Measurements from ENCODE around the gene HMGCR.

Gene HMGCR

DNA sequence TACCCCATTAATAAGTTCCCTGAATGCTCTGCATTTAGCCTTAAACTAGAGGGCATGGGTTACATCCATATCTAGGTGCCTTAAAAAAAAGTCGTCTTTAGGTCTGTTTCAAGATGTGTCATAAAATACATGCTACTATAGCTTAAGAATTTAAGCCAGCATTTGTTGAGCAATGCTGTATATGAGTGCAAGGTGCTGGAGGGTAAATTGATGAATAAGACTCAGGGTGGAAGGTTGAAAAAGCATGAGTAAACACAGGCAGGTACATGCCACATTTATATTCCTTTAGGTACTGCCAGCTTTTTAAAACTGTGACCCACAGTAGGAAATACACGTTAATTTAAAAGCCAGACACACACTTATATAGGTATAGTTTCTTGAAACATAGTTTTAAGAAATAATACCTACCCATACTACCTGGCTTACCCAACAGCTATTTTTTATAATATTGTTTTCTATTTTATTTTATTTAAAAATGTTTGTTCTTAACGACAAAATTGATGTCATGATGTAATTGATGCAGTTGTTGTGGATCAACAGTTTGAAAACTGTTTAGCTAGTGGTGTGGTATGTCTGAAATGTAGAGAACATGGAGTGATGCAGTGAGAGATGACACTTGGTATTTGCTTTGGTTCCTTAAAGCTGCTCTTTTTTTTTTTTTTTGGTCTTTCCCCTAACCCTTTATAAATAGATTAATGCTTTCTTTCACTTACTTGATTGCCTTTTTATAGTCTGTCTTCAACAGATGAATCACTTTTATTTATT lies 3.9 kb downstream of the HMGCR start:
- peak; percentile 21 for DNase-seq

DNA sequence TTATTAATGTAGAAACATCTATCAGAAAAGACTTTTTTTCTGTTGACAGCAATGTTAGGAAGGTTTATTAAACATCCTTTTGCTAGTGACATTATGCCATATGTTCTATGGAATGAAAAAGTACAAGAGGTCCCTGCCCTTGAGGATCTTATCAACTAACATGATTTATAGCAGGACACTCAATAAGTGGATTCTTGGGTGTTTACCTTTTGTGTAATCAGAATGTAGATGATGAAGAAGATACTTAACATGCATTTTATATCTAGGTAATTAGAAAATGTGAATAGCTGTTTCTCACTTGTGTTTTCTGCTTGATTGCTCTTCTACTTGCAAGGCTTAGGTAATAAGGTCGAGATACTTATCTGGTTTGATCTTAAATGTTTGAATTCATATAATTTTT lies 4.9 kb downstream of the HMGCR start:
- DNase-seq, result no peak

DNA sequence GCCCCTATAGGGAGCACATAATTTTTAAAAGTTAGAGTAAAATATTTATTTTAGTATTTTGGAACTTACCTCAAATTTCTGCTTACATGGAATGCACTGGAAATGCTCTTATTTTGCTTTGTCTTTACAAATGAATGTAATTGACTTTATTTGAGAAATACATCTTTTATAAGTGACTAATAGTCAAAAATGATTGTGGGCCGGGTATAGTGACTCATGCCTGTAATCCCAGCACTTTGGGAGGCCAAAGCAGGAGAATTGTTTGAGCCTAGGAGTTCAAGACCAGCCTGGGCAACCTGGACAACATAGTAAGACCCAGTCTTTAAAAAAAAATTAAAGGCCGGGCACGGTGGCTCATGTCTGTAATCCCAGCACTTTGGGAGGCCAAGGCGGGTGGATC lies 5.8 kb downstream of the HMGCR start:
- no peak for DNase-seq

DNA sequence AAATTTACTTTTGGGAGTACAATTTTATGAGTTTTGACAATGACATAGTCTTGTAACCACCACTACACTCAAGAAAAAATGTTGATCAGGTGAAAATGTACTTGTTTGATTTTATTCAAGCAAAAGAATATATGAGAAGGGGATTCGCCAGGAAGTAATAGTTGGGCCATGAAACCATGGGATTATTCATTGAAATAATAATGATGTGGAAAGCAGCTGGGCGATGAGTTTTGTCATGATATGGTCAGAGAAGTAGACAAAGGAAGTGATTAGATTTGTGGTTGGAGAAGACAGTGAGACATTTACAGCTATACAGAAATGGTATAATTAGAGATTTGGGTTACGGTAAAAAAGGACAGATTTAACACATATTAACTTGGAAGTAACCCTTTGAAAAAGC lies 11.2 kb downstream of the HMGCR start:
- DNase-seq, result peak; percentile 4

DNA sequence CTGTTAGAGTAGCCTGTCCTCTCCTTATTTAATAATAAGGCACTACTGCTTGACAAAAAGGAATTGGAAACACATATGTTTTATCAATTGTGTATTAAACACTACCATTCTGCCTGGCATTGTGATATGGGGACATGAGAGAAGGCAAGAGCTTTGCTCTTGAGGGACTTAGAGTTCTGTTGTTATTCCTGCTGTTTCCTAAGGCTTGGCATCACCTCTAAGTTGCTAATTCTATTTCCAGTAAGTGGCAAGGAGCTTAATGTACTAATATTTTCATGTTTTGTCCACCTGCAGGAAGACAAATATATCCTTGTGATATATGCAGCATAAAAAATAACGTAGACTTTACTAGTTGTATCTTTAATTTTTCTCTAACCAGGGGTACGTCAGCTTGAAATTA lies 12.6 kb downstream of the HMGCR start:
- DNase-seq, result no peak

DNA sequence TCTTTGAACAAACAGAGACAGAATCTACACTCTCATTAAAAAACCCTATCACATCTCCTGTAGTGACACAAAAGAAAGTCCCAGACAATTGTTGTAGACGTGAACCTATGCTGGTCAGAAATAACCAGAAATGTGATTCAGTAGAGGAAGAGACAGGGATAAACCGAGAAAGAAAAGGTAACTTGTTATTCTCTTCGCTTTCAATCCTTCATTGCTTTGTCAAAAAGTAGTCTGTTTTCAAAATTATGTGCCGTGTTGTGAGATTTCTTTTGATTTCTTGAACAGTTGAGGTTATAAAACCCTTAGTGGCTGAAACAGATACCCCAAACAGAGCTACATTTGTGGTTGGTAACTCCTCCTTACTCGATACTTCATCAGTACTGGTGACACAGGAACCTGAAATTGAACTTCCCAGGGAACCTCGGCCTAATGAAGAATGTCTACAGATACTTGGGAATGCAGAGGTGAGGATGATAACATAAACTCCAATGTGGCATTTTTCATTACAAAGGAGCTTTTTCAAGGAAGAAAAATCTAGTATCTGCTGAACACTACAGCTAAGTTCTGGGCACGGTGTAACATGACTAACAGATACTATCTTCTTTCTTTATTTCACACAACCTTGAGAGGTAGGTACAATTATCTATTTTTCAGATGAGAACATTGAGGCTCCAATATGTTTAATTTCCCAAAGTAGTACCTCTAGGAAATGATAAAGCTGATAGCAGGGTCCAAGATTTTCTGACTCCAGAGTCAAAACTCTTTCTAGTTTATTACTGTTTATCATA lies 14.3 kb downstream of the HMGCR start:
- DNase-seq, result no peak

DNA sequence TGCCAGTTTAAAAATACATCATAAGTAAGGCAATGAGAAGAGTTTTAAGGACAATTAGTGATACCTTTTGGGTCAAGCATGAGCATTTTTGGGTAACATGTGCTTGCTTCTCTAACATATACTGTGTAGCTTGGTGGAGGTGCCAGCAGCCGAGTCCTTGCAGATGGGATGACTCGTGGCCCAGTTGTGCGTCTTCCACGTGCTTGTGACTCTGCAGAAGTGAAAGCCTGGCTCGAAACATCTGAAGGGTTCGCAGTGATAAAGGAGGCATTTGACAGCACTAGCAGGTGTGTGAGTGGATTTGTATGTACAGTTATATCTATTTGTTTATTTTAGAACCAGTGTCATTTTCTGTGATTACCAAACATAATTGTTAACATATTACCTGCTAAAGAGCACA lies 18.2 kb downstream of the HMGCR start:
- DNase-seq, result no peak

DNA sequence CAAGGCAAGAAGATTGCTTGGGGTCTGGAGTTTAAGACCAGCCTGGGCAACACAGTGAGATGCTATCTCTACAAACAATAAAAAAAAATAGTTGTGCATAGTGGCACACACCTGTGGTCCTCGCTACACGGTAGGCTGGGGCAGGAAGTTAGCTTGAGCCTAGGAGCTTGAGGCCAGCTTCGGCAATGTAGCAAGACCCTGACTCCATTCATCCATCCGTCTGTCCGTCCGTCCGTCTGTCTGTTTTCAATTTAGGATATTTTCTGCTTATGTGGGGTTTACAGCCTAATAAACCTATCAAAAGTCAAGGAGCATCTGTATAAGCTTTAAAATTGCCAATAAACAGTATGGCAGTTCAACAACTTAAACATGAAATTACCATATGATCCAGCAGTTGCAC lies 19.7 kb downstream of the HMGCR start:
- no peak for DNase-seq

DNA sequence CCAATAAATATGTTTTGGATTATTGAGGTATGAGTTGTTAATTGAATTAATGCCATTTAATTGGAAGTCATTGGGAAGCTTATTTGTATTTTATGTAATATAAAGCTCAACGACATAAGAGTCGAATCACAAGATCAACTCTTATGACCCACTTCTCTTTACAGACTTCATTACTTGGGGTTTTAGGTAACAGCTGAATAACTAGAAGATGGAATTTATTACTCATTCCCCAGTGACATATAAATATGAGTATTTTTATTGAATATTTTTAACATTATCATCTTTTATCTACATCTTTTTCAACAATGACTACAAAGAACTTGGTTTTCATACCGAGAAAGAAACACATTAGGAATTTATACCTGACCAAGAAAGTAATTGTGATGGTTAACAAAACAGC lies 21.1 kb downstream of the HMGCR start:
- no peak for DNase-seq

DNA sequence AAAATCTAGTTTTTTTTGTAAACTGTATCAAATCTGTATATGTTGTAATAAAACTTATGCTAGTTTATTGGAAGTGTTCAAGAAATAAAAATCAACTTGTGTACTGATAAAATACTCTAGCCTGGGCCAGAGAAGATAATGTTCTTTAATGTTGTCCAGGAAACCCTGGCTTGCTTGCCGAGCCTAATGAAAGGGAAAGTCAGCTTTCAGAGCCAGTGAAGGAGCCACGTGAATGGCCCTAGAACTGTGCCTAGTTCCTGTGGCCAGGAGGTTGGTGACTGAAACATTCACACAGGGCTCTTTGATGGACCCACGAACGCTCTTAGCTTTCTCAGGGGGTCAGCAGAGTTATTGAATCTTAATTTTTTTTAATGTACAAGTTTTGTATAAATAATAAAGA lies 24.3 kb downstream of the HMGCR start:
- no peak for DNase-seq

DNA sequence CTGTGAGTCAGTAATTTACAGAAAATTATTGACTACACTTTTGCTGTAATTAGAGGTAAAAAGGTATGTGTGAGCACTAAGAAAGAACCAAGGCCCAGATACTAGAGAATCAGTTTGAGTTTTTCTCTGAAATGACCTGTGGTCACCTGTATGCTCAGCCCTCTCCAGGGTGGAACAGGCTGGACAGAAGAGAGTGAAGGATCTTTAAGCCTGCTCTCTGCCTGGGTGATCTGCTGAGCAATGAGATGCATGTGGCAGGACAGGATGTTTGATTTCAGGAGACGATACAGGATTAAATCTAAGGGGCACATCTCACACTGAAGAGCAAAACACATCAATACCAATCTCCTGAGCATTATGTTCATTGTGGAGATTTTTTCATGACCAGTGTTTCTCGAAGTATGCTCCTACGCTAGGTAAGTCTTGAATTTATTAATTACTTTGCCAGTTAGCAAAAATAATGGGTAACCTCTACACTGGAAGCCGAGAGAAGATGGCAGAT lies 25.5 kb downstream of the HMGCR start:
- no peak for DNase-seq

DNA sequence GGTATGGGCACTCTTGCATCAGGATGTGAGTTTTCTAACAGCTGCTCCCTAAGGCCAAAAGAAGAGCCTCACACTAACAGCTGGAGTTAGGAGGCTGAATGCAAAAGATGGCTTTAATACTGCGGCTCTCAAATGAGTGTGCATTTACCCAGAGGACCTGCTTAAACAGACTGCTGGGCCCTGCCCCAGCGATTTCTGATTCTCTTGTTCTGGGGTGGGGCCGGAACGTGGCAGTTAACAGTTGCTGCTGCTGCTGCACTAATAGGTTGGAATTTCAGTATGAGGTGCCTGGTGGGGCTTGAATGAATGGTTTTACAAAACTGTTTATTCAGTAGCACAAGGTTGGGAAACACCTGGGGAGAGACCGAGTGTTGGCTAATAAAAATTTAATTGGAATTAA lies 26.1 kb downstream of the HMGCR start:
- DNase-seq, result no peak

DNA sequence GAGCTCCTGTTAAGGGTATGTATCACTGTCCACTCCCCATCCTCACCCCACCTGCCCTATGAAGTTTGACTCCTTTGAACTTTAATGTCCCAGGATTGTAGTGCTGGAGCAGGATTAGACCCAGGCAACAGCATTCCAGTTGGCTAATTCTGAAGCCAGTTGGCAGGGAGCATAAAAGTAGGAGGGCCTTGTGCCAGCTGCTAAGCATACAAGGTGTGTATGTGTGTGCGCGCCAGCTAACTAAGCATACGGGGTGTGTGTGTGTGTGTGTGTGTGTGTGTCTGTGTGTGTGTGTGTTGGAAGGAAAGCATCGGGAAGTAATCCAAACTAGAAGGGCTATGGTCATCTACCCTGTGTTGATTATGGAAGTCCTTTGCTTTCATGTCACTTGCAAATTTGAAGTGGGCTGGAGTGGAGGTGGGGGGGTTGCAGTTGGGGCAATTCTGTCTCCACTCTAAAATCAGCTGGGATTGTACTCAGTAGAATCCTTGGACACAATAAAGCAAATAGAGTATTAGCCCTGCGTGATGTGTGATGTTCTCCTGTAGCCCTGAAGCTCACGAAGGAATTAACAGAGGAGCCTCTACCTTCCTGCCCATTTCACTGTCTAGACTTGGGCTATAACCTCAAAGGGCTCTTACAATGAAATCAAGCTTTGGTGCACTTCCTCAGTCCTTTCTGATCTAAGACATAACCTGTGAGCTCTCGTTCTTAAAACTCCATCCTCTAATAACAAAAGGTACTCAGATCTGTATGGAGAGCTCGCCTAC lies 26.9 kb downstream of the HMGCR start:
- no peak for DNase-seq

DNA sequence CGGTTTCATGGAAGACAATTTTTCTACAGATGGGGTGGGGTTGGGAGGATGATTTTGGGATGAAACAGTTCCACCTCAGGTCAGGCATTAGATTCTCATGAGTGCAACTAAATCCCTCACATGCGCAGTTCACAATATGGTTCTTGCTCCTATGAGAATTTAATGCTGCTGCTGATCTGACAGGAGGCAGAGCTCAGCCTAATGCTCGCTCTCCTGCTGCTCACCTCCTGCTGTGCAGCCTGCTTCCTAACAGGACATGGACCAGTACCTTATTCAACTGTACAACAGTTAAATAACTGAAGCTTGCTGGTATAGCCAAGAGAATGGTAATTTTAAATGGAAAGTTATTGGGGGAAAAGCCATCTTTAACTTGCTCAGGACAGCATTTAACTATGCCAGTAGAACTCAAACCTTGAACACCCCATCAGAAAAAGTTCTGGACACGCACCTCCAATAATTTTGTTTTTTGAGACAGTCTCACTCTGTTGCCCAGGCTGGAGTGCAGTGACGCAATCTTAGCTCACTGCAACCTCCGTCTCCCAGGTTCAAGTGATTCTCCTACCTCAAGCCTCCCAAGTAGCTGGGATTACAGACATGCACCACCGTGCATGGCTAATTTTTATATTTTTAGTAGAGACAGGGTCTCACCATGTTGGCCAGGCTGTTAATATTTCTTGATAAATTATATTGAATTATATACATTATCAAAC lies 27.7 kb downstream of the HMGCR start:
- DNase-seq, result no peak

DNA sequence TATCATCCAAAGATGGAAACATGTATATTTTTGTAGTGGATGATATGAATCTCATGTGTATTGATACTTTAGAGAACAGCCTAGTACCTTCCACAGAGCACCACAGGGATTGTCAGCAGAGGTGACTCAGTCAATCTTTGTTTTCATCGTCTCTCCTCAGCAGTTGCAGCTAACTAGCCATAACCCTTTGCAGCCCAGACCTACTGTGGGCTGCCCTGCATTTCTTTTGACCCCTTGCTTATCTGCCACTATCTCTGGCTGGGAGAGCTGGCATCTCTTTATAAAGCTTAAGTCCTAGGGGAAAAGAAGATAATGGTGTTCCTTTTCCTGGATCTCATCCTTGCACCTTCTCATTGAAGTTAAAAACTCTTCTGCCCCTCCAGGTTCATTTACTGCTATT lies 28.7 kb downstream of the HMGCR start:
- no peak for DNase-seq

DNA sequence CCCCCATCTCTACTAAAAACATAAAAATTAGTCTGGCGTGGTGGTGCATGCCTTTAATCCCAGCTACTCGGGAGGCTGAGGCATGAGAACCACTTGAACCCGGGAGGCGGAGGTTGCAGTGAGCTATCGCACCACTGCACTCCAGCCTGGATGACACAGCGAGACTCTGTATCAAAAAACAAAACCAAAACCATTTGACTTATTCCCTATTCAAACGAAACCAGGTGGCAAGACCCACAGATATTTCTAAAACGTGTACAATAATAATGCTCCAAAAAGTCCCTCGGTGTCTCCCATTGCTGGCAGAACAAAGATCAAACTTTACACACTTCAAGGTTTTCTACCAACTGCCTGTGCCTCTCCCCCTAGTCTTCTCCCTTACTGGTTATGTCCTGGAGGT lies 29.8 kb downstream of the HMGCR start:
- DNase-seq, result no peak

DNA sequence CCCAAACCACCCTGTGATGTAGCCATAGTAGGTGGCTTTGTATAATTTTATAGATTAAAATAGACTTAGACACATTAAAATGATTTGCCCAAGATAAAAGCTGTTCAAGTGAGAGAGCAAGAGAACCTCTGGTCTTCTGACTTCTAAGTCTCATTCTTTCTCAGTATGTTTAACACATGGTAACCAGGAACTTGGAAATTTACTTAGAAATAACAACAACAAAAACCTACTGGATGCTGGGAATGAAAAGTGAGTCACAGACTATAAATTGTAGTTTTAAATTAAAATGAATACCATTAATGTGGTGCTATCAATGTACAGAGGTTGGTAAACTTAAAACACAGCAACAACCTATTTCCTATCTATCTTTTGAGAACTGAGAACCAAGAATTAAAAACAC lies 30.4 kb downstream of the HMGCR start:
- peak; percentile 22 for DNase-seq

DNA sequence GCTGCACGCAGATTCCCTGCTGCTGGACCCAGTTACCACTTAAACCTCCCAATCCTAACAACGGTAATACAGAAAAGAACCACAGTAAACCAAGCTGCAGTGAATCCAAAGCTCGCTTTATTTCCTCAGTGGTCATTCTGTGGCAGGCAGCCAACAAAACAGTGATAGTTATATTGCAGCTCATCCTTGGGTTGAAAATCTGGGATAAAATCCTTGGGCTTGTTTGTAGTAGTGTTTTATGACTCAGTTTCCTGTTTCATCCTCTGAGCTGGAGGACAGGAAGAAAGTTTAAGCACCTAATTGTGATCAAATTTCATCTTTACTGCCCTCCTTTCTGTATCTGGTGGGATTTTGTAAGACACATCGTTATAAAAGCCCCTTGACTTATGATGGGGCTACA lies 31.4 kb downstream of the HMGCR start:
- DNase-seq, result peak; percentile 18

DNA sequence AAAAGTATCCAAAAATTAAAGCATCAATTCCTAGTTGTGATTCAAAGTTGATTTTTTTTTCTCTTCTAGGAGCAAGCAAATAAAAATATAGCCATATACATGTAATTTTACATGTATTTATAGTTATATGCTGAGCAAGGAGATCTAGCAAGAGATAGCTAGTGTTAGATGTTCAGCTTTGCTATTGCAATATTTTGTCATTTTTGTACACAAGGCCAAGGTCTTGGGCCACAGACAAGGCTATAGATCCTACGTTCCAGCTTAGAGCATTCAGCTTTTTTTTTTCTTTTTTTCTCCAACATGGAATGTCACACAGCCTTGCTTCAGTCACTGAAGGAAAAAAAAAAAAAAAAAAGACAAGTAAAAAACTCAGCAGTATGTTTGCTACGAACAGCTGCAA lies 36.8 kb downstream of the HMGCR start:
- DNase-seq, result no peak

DNA sequence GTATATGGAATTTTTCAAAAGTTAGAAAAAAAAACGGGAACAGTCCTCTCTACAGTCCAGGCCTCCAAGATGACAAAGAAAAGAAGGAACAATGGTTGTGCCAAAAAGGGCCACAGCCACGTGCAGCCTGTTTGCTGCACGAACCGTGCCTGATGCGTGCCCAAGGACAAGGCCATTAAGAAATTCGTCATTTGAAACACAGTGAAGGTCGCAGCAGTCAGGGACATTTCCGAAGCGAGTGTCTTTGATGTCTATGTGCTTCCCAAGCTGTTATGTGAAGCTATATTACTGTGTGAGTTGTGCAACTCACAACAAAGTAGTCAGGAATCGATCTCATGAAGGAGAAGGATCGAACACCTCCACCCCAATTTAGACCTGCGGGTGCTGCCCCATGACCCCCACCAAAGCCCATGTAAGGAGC lies 37.4 kb downstream of the HMGCR start:
- DNase-seq, result no peak

DNA sequence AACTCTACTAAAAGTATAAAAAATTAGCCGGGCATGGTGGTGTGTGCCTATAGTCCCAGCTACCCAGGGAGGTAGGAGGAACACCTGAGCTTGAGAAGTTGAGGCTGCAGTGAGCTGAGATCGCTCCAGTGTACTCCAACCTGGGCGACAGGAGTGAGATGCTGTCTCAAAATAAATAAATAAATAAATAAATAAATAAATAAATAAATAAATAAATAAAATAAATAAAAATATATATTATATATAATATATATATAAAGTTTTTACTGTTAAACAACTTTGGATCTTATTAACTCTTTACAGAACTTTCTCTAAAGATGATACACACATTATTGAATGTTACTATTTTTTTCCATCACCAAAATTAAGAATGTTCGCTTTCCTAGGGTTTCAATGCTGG lies 38.4 kb downstream of the HMGCR start:
- no peak for DNase-seq

DNA sequence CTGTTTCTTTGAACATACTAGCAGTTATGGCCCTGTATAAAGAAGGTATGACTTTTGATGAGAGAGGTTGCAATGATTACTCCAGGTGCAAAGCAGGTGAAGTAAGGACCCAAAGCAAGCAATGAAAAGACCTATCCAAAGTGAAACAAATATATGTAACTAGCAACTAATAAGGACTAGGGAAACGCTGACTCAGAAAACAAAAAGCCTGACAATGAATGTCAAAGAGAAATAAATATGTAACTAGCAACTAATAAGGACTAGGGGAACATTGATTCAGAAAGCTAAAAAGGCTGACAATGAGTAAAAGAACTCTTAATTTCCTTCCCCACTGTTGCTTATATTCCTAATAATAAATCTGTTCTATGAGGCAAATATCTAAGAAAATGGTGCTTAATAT lies 43.1 kb downstream of the HMGCR start:
- no peak for DNase-seq

DNA sequence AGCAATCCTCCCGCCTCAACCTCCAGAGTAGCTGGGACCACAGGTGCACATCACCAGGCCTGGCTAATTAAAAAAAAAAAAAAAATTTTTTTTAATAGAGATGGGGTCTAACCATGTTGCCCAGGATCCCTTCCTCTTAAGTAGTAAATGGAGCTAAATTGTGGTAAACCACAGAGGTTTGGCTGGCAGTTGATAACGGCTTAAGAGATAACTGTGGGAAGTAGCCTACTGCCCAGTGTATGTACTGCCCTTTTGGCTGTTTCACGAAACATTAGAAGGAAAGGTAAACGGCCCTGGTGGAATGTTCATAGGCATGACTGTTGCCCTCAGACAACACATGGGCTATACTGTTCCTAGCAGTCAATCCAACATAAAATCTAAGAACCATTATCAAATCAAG lies 44.4 kb downstream of the HMGCR start:
- no peak for DNase-seq

All from fibroblast of skin of abdomen (primary cell).